GM13977 (cell line): Measurements from ENCODE around the gene TMEM120A.

ENCODE experiments used
- DNase-seq: peaks from one replicate; pipeline ENCODE4 v3.0.0; 2012; ENCODE audit warnings: low spot score
- in situ Hi-C: fragments of 300-500 bp; cut with MboI; formaldehyde crosslinking; loops from one replicate; pipeline ENCODE4 v1.12.0; 2022; ENCODE audit warnings: low sequenced_read_pairs, low pct_unique_long_range_greater_than_20kb, mixed read lengths, inconsistent platforms; ENCODE audit not compliant: unreplicated experiment
- TF ChIP-seq, protein P1 (sequence below): IDR thresholded peaks from 2 replicates; pipeline ENCODE4 v1.5.1; 2012; ENCODE audit warnings: mild to moderate bottlenecking, control low read depth; ENCODE audit not compliant: insufficient read depth; ENCODE audit errors: extremely low read depth, missing control alignments

Gene TMEM120A

DNA sequence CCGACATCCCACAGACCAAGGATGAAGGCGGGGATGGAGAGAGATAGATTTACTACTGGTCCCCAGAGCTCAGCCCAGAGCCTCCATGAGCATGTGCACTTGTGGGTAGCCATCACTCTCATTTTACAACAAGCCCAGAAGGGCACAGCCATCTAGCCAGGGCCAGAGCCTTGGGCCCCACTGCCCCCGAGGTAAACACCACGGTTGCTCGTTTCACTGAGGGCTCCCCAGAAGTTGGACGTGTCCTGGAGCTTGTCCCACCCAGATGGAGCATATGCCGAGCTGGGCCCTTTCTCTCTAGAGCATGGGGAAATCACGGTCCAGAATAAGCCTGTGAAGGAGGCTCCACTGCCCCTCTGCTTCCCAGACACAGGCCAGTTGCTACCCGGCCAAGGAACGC lies 9.0 kb upstream of the TMEM120A start:
- no peak for DNase-seq
- in situ Hi-C loops = no loop called here
- TF ChIP-seq, protein P1, sequence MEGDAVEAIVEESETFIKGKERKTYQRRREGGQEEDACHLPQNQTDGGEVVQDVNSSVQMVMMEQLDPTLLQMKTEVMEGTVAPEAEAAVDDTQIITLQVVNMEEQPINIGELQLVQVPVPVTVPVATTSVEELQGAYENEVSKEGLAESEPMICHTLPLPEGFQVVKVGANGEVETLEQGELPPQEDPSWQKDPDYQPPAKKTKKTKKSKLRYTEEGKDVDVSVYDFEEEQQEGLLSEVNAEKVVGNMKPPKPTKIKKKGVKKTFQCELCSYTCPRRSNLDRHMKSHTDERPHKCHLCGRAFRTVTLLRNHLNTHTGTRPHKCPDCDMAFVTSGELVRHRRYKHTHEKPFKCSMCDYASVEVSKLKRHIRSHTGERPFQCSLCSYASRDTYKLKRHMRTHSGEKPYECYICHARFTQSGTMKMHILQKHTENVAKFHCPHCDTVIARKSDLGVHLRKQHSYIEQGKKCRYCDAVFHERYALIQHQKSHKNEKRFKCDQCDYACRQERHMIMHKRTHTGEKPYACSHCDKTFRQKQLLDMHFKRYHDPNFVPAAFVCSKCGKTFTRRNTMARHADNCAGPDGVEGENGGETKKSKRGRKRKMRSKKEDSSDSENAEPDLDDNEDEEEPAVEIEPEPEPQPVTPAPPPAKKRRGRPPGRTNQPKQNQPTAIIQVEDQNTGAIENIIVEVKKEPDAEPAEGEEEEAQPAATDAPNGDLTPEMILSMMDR = no peak

DNA sequence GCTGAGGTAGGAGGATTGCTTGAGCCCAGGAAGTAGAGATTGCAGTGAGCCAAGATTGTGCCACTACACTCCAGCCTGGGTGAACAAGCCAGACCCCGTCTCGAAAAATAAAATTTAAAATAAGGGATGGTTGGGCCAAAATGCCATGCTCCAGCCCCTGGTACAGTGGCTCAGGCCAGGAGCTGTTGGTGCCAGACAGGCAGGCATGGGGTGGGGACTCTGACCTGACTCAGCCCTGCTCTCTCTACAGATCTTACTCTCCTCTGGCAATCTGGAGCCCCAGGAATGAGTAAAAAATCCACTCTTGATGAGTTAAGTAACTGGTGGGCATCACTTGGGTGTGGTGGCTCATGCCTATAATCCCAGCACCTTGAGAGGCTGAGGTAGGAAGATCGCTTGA lies 8.4 kb upstream of the TMEM120A start:
- TF ChIP-seq, protein P1 = no peak
- no peak for DNase-seq
- in situ Hi-C loops = no loop called here

DNA sequence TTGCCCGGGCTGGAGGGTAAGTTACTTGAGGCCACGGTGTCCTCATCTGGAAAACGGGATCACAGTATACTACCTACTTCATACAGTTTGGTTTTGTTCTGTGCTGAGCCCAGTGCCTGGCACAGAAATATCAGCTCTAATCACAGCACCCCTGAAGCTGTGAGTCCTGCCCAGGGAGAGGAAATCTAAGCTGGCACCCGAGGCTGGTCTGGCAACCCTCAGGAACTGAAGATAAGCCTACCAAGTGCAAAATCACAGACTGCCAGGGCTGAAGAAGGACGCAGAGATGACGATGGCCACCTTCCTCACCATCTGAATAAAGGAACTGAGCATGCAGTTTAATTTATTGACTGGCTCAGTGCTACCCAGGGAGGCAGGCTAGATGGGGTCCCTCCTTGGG lies 7.7 kb upstream of the TMEM120A start:
- DNase-seq = no peak
- TF ChIP-seq, protein P1 = no peak
- in situ Hi-C loops = no loop called here

DNA sequence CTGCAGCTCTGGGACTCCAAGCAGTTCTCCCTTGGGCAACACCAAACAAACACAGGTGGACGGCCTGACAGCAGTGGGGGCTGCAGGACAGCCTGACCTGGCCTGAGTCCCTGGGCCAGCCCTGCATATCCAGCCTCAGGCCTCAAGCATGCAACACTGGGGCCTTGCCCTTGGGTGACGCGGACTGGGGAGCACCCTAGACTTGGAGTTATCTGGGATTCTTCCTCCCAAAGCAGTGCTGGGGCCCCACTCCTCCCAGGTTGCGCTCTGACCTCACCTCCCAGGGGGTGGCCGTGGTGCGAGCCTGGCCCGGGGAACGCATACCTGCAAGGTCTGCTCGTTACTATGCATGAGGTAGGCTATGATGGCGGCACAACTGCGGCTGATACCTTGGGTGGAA lies 6.2 kb upstream of the TMEM120A start:
- in situ Hi-C loops = no loop called here
- TF ChIP-seq, protein P1 = no peak
- no peak for DNase-seq

DNA sequence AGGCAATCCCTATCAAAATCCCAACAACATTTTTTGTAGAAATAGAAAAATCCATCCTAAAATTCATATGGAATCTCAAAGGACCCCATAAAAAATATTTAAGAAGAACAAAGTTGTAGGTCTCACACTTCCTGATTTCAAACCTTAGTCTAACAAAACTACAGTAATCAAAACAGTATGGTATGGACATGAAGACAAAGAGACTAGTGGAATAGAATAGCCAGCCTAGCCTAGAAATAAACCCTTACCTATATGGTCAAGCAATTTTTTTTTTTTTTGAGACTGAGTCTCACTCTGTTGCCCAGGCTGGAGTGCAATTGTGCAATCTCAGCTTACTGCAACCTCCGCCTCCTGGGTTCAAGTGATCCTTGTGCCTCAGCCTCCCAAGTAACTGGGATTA lies 3.6 kb upstream of the TMEM120A start:
- TF ChIP-seq, protein P1 = no peak
- DNase-seq = no peak
- in situ Hi-C loops = no loop called here

DNA sequence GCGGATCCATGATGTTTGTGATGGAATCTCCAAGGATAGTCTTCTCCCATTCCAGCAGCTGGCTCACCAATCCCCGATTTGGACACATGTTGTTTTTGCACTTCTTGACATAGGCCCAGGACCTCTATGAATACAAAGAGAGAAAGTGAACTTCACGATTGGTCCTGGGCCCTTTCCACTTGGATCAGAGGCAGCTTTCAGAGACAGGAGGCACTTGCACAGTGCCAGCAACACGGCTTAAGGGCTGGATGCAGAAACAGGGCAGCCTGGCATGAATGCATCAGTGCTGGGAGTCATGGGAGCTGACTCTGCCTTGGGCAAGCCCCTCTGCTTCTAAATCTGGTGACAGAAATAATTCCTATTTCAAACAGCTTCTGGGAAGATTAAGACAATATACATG lies 2.1 kb upstream of the TMEM120A start:
- DNase-seq = no peak
- in situ Hi-C loops = no loop called here
- TF ChIP-seq, protein P1 = no peak

DNA sequence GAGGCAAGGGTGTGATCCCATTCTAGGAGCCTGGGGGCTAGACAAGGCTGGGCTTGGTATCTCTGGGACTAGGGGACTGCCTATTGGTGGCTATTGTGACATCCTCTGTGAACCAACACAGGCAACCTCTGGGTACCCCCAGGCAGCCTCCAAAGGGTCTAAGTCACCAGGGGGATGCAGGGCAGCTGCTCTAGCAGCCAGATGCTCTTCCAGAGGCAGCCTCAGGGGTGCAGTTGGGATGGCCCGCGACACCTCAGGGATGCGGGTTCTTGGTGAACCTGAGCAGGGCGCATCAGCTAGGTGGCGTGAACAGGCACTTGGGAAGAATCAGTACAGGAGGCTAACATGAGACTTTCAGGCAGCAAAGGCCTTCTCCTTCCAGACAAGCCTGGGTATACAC lies 1.6 kb upstream of the TMEM120A start:
- in situ Hi-C loops = no loop called here
- TF ChIP-seq, protein P1 = no peak
- no peak for DNase-seq
